GM06990 (cell line): ENCODE measurements around the gene MRPL43.

ENCODE experiments used
- DNase-seq: peaks from one replicate; pipeline ENCODE4 v3.0.0-alpha.2; 2011; ENCODE audit not compliant: insufficient read length; ENCODE audit errors: extremely low read depth
- H3K27me3 ChIP-seq: replicated peaks from 2 replicates; pipeline ENCODE4 v1.6.0; 2011; ENCODE audit warnings: low read length; ENCODE audit not compliant: control insufficient read depth, insufficient read depth
- H3K36me3 ChIP-seq: 2 replicates; pipeline ENCODE4 v1.5.1; 2011; ENCODE audit warnings: low read length; ENCODE audit not compliant: control insufficient read depth, insufficient read depth
- H3K4me3 ChIP-seq: replicated peaks from 2 replicates; pipeline ENCODE4 v1.5.1; 2011; ENCODE audit warnings: low read depth, mild to moderate bottlenecking, control low read depth, low read length
- CTCF ChIP-seq: IDR thresholded peaks from 2 replicates; pipeline ENCODE4 v1.5.1; 2011; ENCODE audit warnings: low read length, control low read depth, mild to moderate bottlenecking, inconsistent platforms; ENCODE audit not compliant: insufficient read depth, poor library complexity, severe bottlenecking

Gene MRPL43

GRCh38 chr10:101015582-101015973 is 28.3 kb upstream of the MRPL43 start:
- no peak for TF ChIP-seq CTCF
- Histone ChIP-seq H3K4me3 (no peak overlapping the region), H3K27me3 (peaks cover 2% of the 10 kb centered on the region), H3K36me3 (no peaks in the 10 kb centered on the region)
- no peak for DNase-seq

GRCh38 chr10:101014966-101015581 is 27.8 kb upstream of the MRPL43 start:
- DNase-seq, result no peak
- H3K36me3 ChIP-seq, result no peaks in the 10 kb centered on the region
- H3K27me3 ChIP-seq, result peaks cover 2% of the 10 kb centered on the region
- no peak overlapping the region for H3K4me3 ChIP-seq
- TF ChIP-seq CTCF, result no peak

GRCh38 chr10:101014230-101014884 is 27.1 kb upstream of the MRPL43 start:
- peak; percentile 98 for TF ChIP-seq CTCF
- Histone ChIP-seq H3K36me3 (no peaks in the 10 kb centered on the region), H3K27me3 (peaks cover 2% of the 10 kb centered on the region), H3K4me3 (no peak overlapping the region)
- DNase-seq, result peak; percentile 52

- H3K27me3 ChIP-seq, result peaks cover 2% of the 10 kb centered on the region
- TF ChIP-seq CTCF, result no peak
- DNase-seq, result no peak
- no peaks in the 10 kb centered on the region for H3K36me3 ChIP-seq
- no peak overlapping the region for H3K4me3 ChIP-seq
These were observed 26.1 kb upstream of the MRPL43 start for GRCh38 chr10:101013365-101013825.

GRCh38 chr10:101012525-101013364 is 25.4 kb upstream of the MRPL43 start:
- no peak for DNase-seq
- peak; percentile 87 for TF ChIP-seq CTCF
- no peak overlapping the region for H3K4me3 ChIP-seq

More at GRCh38 chr10:101012525-101013364, 25.4 kb upstream of the MRPL43 start:
- H3K27me3 ChIP-seq, result no peaks in the 10 kb centered on the region; the same call in none of the 2 replicates
- no peaks in the 10 kb centered on the region for H3K36me3 ChIP-seq
